HepG2 (cell line): ENCODE measurements around the gene POU6F1.

Experiments used
- KDM1A ChIP-seq: IDR thresholded peaks from 2 replicates; pipeline ENCODE4 v1.6.1; 2016; ENCODE audit warnings: missing compliant biosample characterization
- SOX6 ChIP-seq, 2 experiments: fragments of 450-650 bp in 1 of 2; sonication (generic) in 1 of 2; formaldehyde crosslinking in 1 of 2; IDR thresholded peaks; 2 replicates each; pipeline versions ENCODE4 v1.4.0 to v1.6.1; 2017 to 2020; ENCODE audit warnings: antibody characterized with exemption in 1 of 2, mild to moderate bottlenecking in 1 of 2, missing genetic modification reagents in 1 of 2

DNA sequence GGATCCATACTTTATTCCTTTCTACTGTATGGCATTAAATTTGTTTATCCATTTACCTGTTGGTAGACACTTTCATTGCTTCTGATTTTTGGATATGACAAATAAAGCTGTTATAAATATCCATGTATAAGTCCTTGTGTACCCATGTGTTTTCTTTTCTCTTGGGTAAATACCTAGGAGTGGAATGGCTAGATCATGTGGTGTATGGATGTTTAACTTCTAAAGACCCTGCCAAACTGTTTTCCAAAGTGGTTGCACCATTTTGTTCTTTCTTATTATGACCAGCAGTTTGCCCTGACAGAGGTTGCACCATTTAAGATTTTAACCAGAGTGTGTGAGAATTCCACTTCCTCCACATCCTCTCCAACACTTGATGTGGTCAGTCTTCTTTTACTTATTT lies 14.8 kb upstream of the POU6F1 start:
- TF ChIP-seq SOX6 (IDR thresholded peaks at IDR 0.05) (no peak), SOX6 (CRISPR knock-in tag; IDR thresholded peaks at IDR 0.05) (no peak), KDM1A (CRISPR knock-in tag) (no peak)
